ENCODE results near the gene GIGYF1.

The GIGYF1 gene

DNA sequence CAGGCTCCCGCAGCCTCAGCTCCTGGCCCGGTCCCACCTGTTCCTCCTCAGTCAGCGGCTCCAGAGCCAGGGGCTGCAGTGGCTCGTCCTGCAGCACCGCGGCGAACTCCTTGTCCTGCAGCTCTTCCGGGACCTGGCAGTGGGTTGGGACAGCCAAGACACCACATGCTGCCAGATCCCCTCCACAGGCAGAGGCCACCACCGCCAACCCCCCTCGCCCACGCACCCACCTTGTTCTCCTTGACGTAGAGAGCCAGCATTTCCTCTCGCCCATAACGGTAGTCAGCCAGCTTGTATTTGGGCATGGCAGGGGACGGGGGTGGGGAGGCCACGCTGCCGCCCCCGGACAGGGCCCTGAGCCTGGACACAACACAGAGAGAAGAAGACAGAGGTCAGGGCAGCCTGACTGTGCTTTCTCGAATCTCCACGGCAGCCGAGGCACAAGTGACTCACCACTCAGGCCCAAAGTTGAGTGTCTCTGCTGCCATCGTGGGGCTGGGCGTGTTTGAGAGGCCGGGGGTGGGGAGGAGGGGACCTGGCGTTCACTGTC is 6.2 kb downstream of the GIGYF1 start:
- peaks cover 11% of the 10 kb centered on the region for H3K4me1 ChIP-seq (ENCODE audit: control insufficient read depth, low read depth, low read length)
- H3K9me3 ChIP-seq (ENCODE audit: control insufficient read depth, low read depth, low read length) = no peaks in the 10 kb centered on the region
- H3K36me3 ChIP-seq (ENCODE audit: control insufficient read depth, low read depth, low read length) = peaks cover 71% of the 10 kb centered on the region
- H3K27me3 ChIP-seq (ENCODE audit: control insufficient read depth, insufficient read depth, low read length) = no peaks in the 10 kb centered on the region
- H3K9ac ChIP-seq (ENCODE audit: low read length) = no peak overlapping the region
- no peak overlapping the region for H3K4me3 ChIP-seq (ENCODE audit: low read length)
- H3K27ac ChIP-seq (ENCODE audit: low read length) = no peak overlapping the region

DNA sequence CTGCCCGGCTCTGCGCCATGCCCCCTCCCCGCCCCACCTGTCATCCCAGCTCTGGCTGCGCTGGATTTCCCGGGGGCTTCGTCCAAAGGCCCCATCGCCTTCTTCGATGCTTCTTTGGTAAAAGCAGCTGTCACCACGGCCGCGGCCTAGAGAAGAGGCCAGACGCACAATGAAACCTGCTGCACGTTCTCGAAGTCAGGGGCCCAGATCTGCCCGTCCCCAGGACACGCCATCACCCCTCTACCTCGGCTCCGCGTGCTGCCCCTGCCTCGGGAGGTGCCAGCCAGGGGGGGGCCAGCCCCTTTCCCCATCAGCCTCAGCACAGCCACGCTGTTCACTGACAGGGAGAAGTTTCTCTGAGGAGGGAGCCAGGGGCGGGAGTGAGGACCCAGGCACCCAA is 6.8 kb downstream of the GIGYF1 start:
- Histone ChIP-seq H3K27me3 (ENCODE audit: control insufficient read depth, insufficient read depth, low read length) (no peaks in the 10 kb centered on the region), H3K4me3 (ENCODE audit: low read length) (no peak overlapping the region), H3K9ac (ENCODE audit: low read length) (no peak overlapping the region), H3K9me3 (ENCODE audit: control insufficient read depth, low read depth, low read length) (no peaks in the 10 kb centered on the region), H3K4me1 (ENCODE audit: control insufficient read depth, low read depth, low read length) (peaks cover 6% of the 10 kb centered on the region), H3K27ac (ENCODE audit: low read length) (no peak overlapping the region), H3K36me3 (ENCODE audit: control insufficient read depth, low read depth, low read length) (peaks cover 73% of the 10 kb centered on the region)

- no peaks in the 10 kb centered on the region for H3K27me3 ChIP-seq (ENCODE audit: control insufficient read depth, insufficient read depth, low read length)
- H3K4me1 ChIP-seq (ENCODE audit: control insufficient read depth, low read depth, low read length) = peaks cover 1% of the 10 kb centered on the region
- H3K27ac ChIP-seq (ENCODE audit: low read length) = no peak overlapping the region
- H3K9ac ChIP-seq (ENCODE audit: low read length) = no peak overlapping the region
- no peak overlapping the region for H3K4me3 ChIP-seq (ENCODE audit: low read length)
- H3K36me3 ChIP-seq (ENCODE audit: control insufficient read depth, low read depth, low read length) = peaks cover 76% of the 10 kb centered on the region
- no peaks in the 10 kb centered on the region for H3K9me3 ChIP-seq (ENCODE audit: control insufficient read depth, low read depth, low read length)
Measured at GRCh38 chr7:100686822-100687211, 7.2 kb downstream of the GIGYF1 start.

- Histone ChIP-seq H3K36me3 (ENCODE audit: control insufficient read depth, low read depth, low read length) (peaks cover 81% of the 10 kb centered on the region), H3K27ac (ENCODE audit: low read length) (no peak overlapping the region), H3K9ac (ENCODE audit: low read length) (no peak overlapping the region), H3K27me3 (ENCODE audit: control insufficient read depth, insufficient read depth, low read length) (no peaks in the 10 kb centered on the region), H3K4me3 (ENCODE audit: low read length) (no peak overlapping the region), H3K9me3 (ENCODE audit: control insufficient read depth, low read depth, low read length) (no peaks in the 10 kb centered on the region), H3K4me1 (ENCODE audit: control insufficient read depth, low read depth, low read length) (no peaks in the 10 kb centered on the region)
Measured at GRCh38 chr7:100686201-100686821, 7.7 kb downstream of the GIGYF1 start.

DNA sequence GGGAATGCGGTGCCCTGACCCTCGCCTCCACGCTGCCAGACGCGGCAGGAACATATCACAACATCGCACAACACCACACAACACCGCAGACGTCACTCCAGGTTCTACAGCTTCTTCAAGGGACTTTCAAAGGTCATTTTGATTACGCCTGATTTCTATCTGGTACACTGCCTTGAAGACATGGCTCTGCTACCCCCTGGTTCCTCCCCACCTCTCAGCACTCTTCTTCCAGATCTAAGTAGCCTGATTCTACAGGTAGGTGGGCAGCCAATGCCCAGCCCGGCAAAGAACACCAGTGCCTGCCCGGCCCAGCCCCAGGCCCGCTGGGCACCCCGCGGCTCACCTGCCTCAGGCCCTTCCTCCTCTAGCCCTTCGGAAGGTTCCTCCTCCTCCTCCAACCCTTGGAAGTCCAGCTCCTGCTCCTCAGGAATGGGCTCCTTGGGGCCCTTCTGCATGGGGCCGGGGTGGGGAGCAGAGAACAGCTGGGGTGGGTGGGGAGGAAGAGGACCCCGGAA is 8.4 kb downstream of the GIGYF1 start:
- Histone ChIP-seq H3K9me3 (ENCODE audit: control insufficient read depth, low read depth, low read length) (no peaks in the 10 kb centered on the region), H3K9ac (ENCODE audit: low read length) (no peak overlapping the region), H3K36me3 (ENCODE audit: control insufficient read depth, low read depth, low read length) (peaks cover 80% of the 10 kb centered on the region), H3K4me3 (ENCODE audit: low read length) (no peak overlapping the region), H3K4me1 (ENCODE audit: control insufficient read depth, low read depth, low read length) (no peaks in the 10 kb centered on the region), H3K27ac (ENCODE audit: low read length) (no peak overlapping the region), H3K27me3 (ENCODE audit: control insufficient read depth, insufficient read depth, low read length) (no peaks in the 10 kb centered on the region)

- Histone ChIP-seq H3K9ac (ENCODE audit: low read length) (no peak overlapping the region), H3K9me3 (ENCODE audit: control insufficient read depth, low read depth, low read length) (no peaks in the 10 kb centered on the region), H3K4me1 (ENCODE audit: control insufficient read depth, low read depth, low read length) (no peaks in the 10 kb centered on the region), H3K36me3 (ENCODE audit: control insufficient read depth, low read depth, low read length) (peaks cover 82% of the 10 kb centered on the region), H3K27me3 (ENCODE audit: control insufficient read depth, insufficient read depth, low read length) (no peaks in the 10 kb centered on the region), H3K27ac (ENCODE audit: low read length) (no peak overlapping the region), H3K4me3 (ENCODE audit: low read length) (no peak overlapping the region)
Measured at GRCh38 chr7:100685049-100685605, 8.9 kb downstream of the GIGYF1 start.

GRCh38 chr7:100684534-100685042 is 9.5 kb downstream of the GIGYF1 start:
- Histone ChIP-seq H3K27ac (ENCODE audit: low read length) (no peak overlapping the region), H3K27me3 (ENCODE audit: control insufficient read depth, insufficient read depth, low read length) (no peaks in the 10 kb centered on the region), H3K9ac (ENCODE audit: low read length) (no peak overlapping the region), H3K36me3 (ENCODE audit: control insufficient read depth, low read depth, low read length) (peaks cover 82% of the 10 kb centered on the region), H3K4me3 (ENCODE audit: low read length) (no peak overlapping the region), H3K9me3 (ENCODE audit: control insufficient read depth, low read depth, low read length) (no peaks in the 10 kb centered on the region), H3K4me1 (ENCODE audit: control insufficient read depth, low read depth, low read length) (no peaks in the 10 kb centered on the region)

DNA sequence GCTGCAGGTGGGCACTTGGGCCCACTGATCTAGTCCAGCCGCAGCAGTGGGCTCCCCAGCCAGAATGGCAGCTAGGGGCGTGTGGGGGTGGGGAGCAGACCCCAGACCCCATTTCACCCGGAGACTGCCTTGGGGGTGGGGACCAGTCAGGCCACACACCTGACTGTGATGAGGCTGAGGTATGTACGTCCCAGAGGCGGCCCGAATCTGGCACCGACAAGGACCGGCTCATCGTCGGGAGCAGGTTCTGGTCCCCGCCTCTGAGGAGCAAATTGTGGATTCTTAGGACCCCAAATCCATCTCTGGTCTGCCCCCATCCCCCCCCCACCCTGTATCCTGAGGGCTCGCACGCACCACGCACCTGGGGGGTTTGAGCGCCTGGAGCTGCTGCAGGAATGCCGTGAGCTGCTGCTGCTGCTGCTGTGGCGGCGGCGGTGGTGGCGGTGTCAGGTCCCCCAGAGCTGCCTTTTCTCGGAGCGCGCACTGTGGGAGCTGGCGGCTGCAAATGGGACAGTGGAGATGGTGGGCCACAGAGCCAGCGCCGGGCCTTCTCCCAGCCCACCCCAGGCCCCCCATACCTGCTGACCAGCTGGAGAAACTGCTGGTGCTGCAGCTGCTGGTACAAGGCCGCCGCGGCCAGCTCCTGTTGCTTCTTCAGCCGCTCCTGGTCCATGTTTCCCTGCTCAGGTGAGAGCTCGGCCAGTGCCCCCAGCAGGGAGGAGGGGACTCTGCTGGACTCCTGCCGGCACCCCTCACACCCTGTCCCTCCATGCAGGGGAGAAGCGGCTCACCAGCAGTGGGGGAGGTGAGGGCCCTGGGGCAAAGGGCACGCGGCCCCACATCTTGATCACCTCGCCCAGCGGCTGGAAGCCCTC is 10.2 kb downstream of the GIGYF1 start:
- Histone ChIP-seq H3K27me3 (ENCODE audit: control insufficient read depth, insufficient read depth, low read length) (no peaks in the 10 kb centered on the region), H3K9ac (ENCODE audit: low read length) (no peak overlapping the region), H3K9me3 (ENCODE audit: control insufficient read depth, low read depth, low read length) (no peaks in the 10 kb centered on the region), H3K4me1 (ENCODE audit: control insufficient read depth, low read depth, low read length) (no peaks in the 10 kb centered on the region), H3K36me3 (ENCODE audit: control insufficient read depth, low read depth, low read length) (peaks cover 79% of the 10 kb centered on the region), H3K27ac (ENCODE audit: low read length) (no peak overlapping the region), H3K4me3 (ENCODE audit: low read length) (no peak overlapping the region)

- no peaks in the 10 kb centered on the region for H3K4me1 ChIP-seq (ENCODE audit: control insufficient read depth, low read depth, low read length)
Measured at GRCh38 chr7:100682991-100683658, 10.9 kb downstream of the GIGYF1 start.

DNA sequence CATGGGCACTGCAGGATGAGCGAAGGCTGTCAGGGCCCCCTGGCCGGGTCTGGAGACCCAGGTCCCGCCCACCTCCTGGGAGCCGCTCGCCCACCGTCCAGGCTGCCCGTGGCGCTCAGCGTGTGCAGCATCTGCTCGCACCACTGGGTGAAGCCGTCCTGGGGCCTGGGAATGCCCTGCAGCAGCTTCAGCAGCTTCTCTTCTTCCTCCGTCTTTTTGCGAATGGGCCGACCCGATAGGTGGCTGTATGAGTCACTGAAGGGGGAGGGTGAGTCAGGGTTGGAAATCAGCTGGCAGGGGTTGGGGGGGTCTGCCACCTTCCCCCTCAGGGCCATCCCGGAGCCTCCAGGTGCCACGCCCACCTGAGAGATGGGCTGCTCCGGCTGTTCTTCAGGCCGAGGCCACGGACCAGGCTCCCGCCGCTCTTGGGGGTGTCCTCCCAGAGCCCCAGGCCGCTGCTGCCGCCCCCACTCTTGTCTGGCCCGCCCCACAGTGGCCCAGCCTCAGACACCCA is 11.8 kb downstream of the GIGYF1 start:
- Histone ChIP-seq H3K4me1 (ENCODE audit: control insufficient read depth, low read depth, low read length) (no peaks in the 10 kb centered on the region), H3K4me3 (ENCODE audit: low read length) (no peak overlapping the region), H3K27me3 (ENCODE audit: control insufficient read depth, insufficient read depth, low read length) (no peaks in the 10 kb centered on the region), H3K9me3 (ENCODE audit: control insufficient read depth, low read depth, low read length) (no peaks in the 10 kb centered on the region), H3K27ac (ENCODE audit: low read length) (no peak overlapping the region), H3K36me3 (ENCODE audit: control insufficient read depth, low read depth, low read length) (peaks cover 70% of the 10 kb centered on the region), H3K9ac (ENCODE audit: low read length) (no peak overlapping the region)

More at GRCh38 chr7:100682991-100683658, 10.9 kb downstream of the GIGYF1 start:
- Histone ChIP-seq H3K9me3 (ENCODE audit: control insufficient read depth, low read depth, low read length) (no peaks in the 10 kb centered on the region), H3K4me3 (ENCODE audit: low read length) (no peak overlapping the region), H3K9ac (ENCODE audit: low read length) (no peak overlapping the region), H3K27ac (ENCODE audit: low read length) (no peak overlapping the region), H3K27me3 (ENCODE audit: control insufficient read depth, insufficient read depth, low read length) (no peaks in the 10 kb centered on the region), H3K36me3 (ENCODE audit: control insufficient read depth, low read depth, low read length) (peaks cover 72% of the 10 kb centered on the region)
